Uterus (tissue), 2 donors: ENCODE measurements around the gene TBC1D5.

Experiments
- CTCF ChIP-seq, 4 experiments: fragments of 200-600 bp in 2 of 4; fragments of 450-650 bp in 2 of 4; sonication (generic) in 2 of 4; IDR thresholded peaks; one replicate each; pipeline ENCODE4 v1.5.1; 2016 to 2019; ENCODE audit warnings: antibody characterized with exemption in 4 of 4, mild to moderate bottlenecking in 2 of 4, moderate library complexity in 1 of 4
- POLR2A ChIP-seq, 2 donors: fragments of 450-650 bp; IDR thresholded peaks; one replicate each; pipeline ENCODE4 v1.6.1; 2016; ENCODE audit warnings: antibody characterized with exemption in 2 of 2, mild to moderate bottlenecking in 1 of 2, moderate library complexity in 1 of 2

- TF ChIP-seq CTCF (IDR thresholded peaks at IDR 0.05) (no peak), POLR2A (IDR thresholded peaks at IDR 0.05) (no peak)
Measured at GRCh38 chr3:17551333-17551732, 191.1 kb downstream of the TBC1D5 start.
